ENCODE results near the gene ZBTB47. TPM values are rescaled to one million over a fixed set of nuclear protein-coding genes. Genes with fewer than 3 reads are reported as not detected.

Gene ZBTB47
- total RNA-seq, 1 experiment from 2014 or later: 8.1 TPM

- Histone ChIP-seq H3K79me2 (ENCODE audit: low read depth) (no peaks in the 10 kb centered on the region), H4K20me1 (ENCODE audit: insufficient read depth) (no peaks in the 10 kb centered on the region), H3K9me3 (ENCODE audit: insufficient read depth, low read depth) (no peaks in the 10 kb centered on the region), H3K4me1 (replicated peaks; ENCODE audit: insufficient read depth) (peaks cover 21% of the 10 kb centered on the region), H2AFZ (no peak overlapping the region), H3K4me3 (no peak overlapping the region), H3K36me3 (ENCODE audit: low read depth) (no peaks in the 10 kb centered on the region), H3K4me2 (no peak overlapping the region), H3K27ac (no peak overlapping the region), H3K9me2 (ENCODE audit: insufficient read depth) (no peaks in the 10 kb centered on the region), H3K27me3 (ENCODE audit: insufficient read depth, low read depth) (no peaks in the 10 kb centered on the region), H3F3A (ENCODE audit: insufficient read depth, low read depth) (no peaks in the 10 kb centered on the region)
- no TSS peak for BruUV-seq (replicated peaks)
- ChIA-PET CTCF (no interaction called here), POLR2A (ENCODE audit: unreplicated experiment) (no interaction called here)
- intact Hi-C loops (cut with micrococcal nuclease; ENCODE audit: unreplicated experiment): no loop called here
- no peak for DNase-seq
- TF ChIP-seq CTCF (conservative IDR thresholded peaks at IDR 0.05) (no peak), EZH2 (IDR thresholded peaks at IDR 0.05; ENCODE audit: low read depth) (no peak)
These were observed 26.8 kb downstream of the ZBTB47 start for GRCh38 chr3:42680271-42680670.

GRCh38 chr3:42680806-42681205, 27.3 kb downstream of the ZBTB47 start:
- Histone ChIP-seq H3K27me3 (ENCODE audit: insufficient read depth, low read depth) (no peaks in the 10 kb centered on the region), H3K9me3 (ENCODE audit: insufficient read depth, low read depth) (no peaks in the 10 kb centered on the region), H4K20me1 (ENCODE audit: insufficient read depth) (no peaks in the 10 kb centered on the region), H3K36me3 (ENCODE audit: low read depth) (no peaks in the 10 kb centered on the region), H3K9me2 (ENCODE audit: insufficient read depth) (no peaks in the 10 kb centered on the region), H3K27ac (no peak overlapping the region), H3K79me2 (ENCODE audit: low read depth) (no peaks in the 10 kb centered on the region), H2AFZ (no peak overlapping the region), H3K4me2 (no peak overlapping the region), H3F3A (ENCODE audit: insufficient read depth, low read depth) (no peaks in the 10 kb centered on the region), H3K4me1 (replicated peaks; ENCODE audit: insufficient read depth) (peaks cover 21% of the 10 kb centered on the region), H3K4me3 (no peak overlapping the region)
- BruUV-seq (replicated peaks): no TSS peak
- TF ChIP-seq EZH2 (IDR thresholded peaks at IDR 0.05; ENCODE audit: low read depth) (no peak), CTCF (conservative IDR thresholded peaks at IDR 0.05) (no peak)
- POLR2A ChIA-PET (ENCODE audit: unreplicated experiment): no interaction called here
- CTCF ChIA-PET: no interaction called here
- DNase-seq: no peak
- intact Hi-C loops (cut with micrococcal nuclease; ENCODE audit: unreplicated experiment): no loop called here

- H3F3A ChIP-seq (ENCODE audit: insufficient read depth, low read depth): no peaks in the 10 kb centered on the region
- H4K20me1 ChIP-seq (ENCODE audit: insufficient read depth): no peaks in the 10 kb centered on the region
- no peaks in the 10 kb centered on the region for H3K9me3 ChIP-seq (ENCODE audit: insufficient read depth, low read depth)
- no peak overlapping the region for H2AFZ ChIP-seq
- H3K79me2 ChIP-seq (ENCODE audit: low read depth): no peaks in the 10 kb centered on the region
- no peaks in the 10 kb centered on the region for H3K36me3 ChIP-seq (ENCODE audit: low read depth)
- ChIA-PET POLR2A (ENCODE audit: unreplicated experiment) (no interaction called here), CTCF (no interaction called here)
- no TSS peak for BruUV-seq (replicated peaks)
- H3K27ac ChIP-seq: no peak overlapping the region
- no peak overlapping the region for H3K4me3 ChIP-seq
- H3K4me1 ChIP-seq (replicated peaks; ENCODE audit: insufficient read depth): peaks cover 21% of the 10 kb centered on the region
- H3K27me3 ChIP-seq (ENCODE audit: insufficient read depth, low read depth): no peaks in the 10 kb centered on the region
- H3K9me2 ChIP-seq (ENCODE audit: insufficient read depth): no peaks in the 10 kb centered on the region
- H3K4me2 ChIP-seq: no peak overlapping the region
- intact Hi-C loops (cut with micrococcal nuclease; ENCODE audit: unreplicated experiment): no loop called here
- no peak for DNase-seq
- TF ChIP-seq CTCF (conservative IDR thresholded peaks at IDR 0.05) (no peak), EZH2 (IDR thresholded peaks at IDR 0.05; ENCODE audit: low read depth) (no peak)
These were observed 28.0 kb downstream of the ZBTB47 start for GRCh38 chr3:42681361-42682038.
